IMR-90 (cell line): ENCODE results near the gene TPP2. TPM values are rescaled to one million over a fixed set of nuclear protein-coding genes. Genes with fewer than 3 reads are reported as not detected.

ENCODE experiments used
- ATAC-seq: fragments of 200-7000 bp; cut with Tn5 transposase; 2 replicates; pipeline ENCODE4 v1.9.1; 2020; ENCODE audit warnings: low read depth, mild to moderate bottlenecking, moderate library complexity
- BruUV-seq: library from RNA; stranded (reverse); fragments of 400-500 nt; replicated peaks from 2 replicates; lab custom pipeline; 2021; lab: Mats Ljungman, UMichigan
- CTCF ChIA-PET: fragments of 300-600 bp; formaldehyde crosslinking; extraction: SDS; loops from one replicate; lab custom pipeline; 2021; ENCODE audit warnings: antibody characterized with exemption; lab: Yijun Ruan, JAX
- POLR2A ChIA-PET: fragments of 300-600 bp; sonication (Branson Sonifier 250); formaldehyde crosslinking; loops from one replicate; lab custom pipeline; 2022; ENCODE audit warnings: antibody characterized with exemption; ENCODE audit not compliant: unreplicated experiment; lab: Charles Lee
- DNase-seq: peaks from one replicate; pipeline ENCODE4 v3.0.0; 2013
- H2AFZ ChIP-seq: replicated peaks from 2 replicates; pipeline ENCODE3; 2013; ENCODE audit warnings: low read length, mild to moderate bottlenecking; ENCODE audit not compliant: poor library complexity
- H2AK5ac ChIP-seq: 2 replicates; pipeline ENCODE4 v1.6.1; 2013; ENCODE audit warnings: low read depth, low read length, inconsistent platforms
- H2AK9ac ChIP-seq: replicated peaks from 2 replicates; pipeline ENCODE3; 2013; ENCODE audit warnings: mild to moderate bottlenecking, low read depth, low read length, moderate library complexity; ENCODE audit not compliant: poor library complexity
- H2BK120ac ChIP-seq: 2 replicates; pipeline ENCODE4 v1.6.1; 2013; ENCODE audit warnings: low read depth, low read length, inconsistent platforms
- H2BK15ac ChIP-seq: 3 replicates; pipeline ENCODE4 v1.6.1; 2013; ENCODE audit warnings: low read depth, low read length, inconsistent platforms
- H2BK20ac ChIP-seq: 2 replicates; pipeline ENCODE4 v1.6.1; 2013; ENCODE audit warnings: low read depth, mild to moderate bottlenecking, inconsistent platforms, low read length, moderate library complexity
- H2BK5ac ChIP-seq: 2 replicates; pipeline ENCODE4 v1.6.1; 2013; ENCODE audit warnings: mild to moderate bottlenecking, low read depth, low read length, inconsistent platforms; ENCODE audit not compliant: poor library complexity, severe bottlenecking
- H3K14ac ChIP-seq: replicated peaks from 2 replicates; pipeline ENCODE4 v1.6.1; 2013; ENCODE audit warnings: low read depth, low read length, inconsistent platforms
- H3K18ac ChIP-seq: 2 replicates; pipeline ENCODE4 v1.6.1; 2013; ENCODE audit warnings: low read depth, low read length, control low read depth
- H3K23ac ChIP-seq: 2 replicates; pipeline ENCODE4 v1.6.1; 2013; ENCODE audit warnings: low read depth, low read length, inconsistent platforms
- H3K27ac ChIP-seq: 2 replicates; pipeline ENCODE4 v1.5.1; 2013; ENCODE audit warnings: mild to moderate bottlenecking, control low read depth, low read length; ENCODE audit not compliant: insufficient read depth
- H3K27me3 ChIP-seq: 2 replicates; pipeline ENCODE4 v1.6.1; 2013; ENCODE audit warnings: low read length; ENCODE audit not compliant: control insufficient read depth, insufficient read depth
- H3K36me3 ChIP-seq: 2 replicates; pipeline ENCODE4 v1.6.1; 2013; ENCODE audit warnings: low read length, mixed read lengths; ENCODE audit not compliant: control insufficient read depth, insufficient read depth
- H3K4ac ChIP-seq: 2 replicates; pipeline ENCODE4 v1.6.1; 2013; ENCODE audit warnings: low read depth, low read length, inconsistent platforms
- H3K4me1 ChIP-seq: 2 replicates; pipeline ENCODE4 v1.6.1; 2013; ENCODE audit warnings: low read length, mixed read lengths; ENCODE audit not compliant: control insufficient read depth, insufficient read depth
- H3K4me2 ChIP-seq: 2 replicates; pipeline ENCODE4 v1.6.1; 2013; ENCODE audit warnings: low read depth, mild to moderate bottlenecking, control low read depth, low read length, moderate library complexity
- H3K4me3 ChIP-seq: 2 replicates; pipeline ENCODE4 v1.5.1; 2013; ENCODE audit warnings: low read depth, mild to moderate bottlenecking, control low read depth, low read length, moderate library complexity; ENCODE audit not compliant: insufficient read depth
- H3K56ac ChIP-seq: 2 replicates; pipeline ENCODE4 v1.6.1; 2013; ENCODE audit warnings: low read length, inconsistent platforms; ENCODE audit not compliant: insufficient read depth; ENCODE audit errors: extremely low read depth
- H3K79me1 ChIP-seq, 2 experiments: 2 replicates each; pipeline ENCODE4 v1.6.1; 2013; ENCODE audit warnings: low read length in 2 of 2, inconsistent platforms in 1 of 2, low read depth in 1 of 2
- H3K9ac ChIP-seq: 2 replicates; pipeline ENCODE4 v1.6.1; 2013; ENCODE audit warnings: low read depth, low read length, control low read depth
- H3K9me1 ChIP-seq: 2 replicates; pipeline ENCODE4 v1.6.1; 2013; ENCODE audit warnings: low read length, inconsistent platforms; ENCODE audit not compliant: insufficient read depth
- H3K9me3 ChIP-seq: 2 replicates; pipeline ENCODE4 v1.6.1; 2013; ENCODE audit warnings: low read length; ENCODE audit not compliant: control insufficient read depth, insufficient read depth
- H4K20me1 ChIP-seq: 2 replicates; pipeline ENCODE4 v1.6.1; 2013; ENCODE audit warnings: low read length, inconsistent platforms; ENCODE audit not compliant: insufficient read depth
- H4K5ac ChIP-seq: 2 replicates; pipeline ENCODE4 v1.6.1; 2013; ENCODE audit warnings: mild to moderate bottlenecking, low read depth, low read length, control low read depth
- H4K8ac ChIP-seq, 2 experiments: 2 replicates each; pipeline ENCODE4 v1.6.1; 2013; ENCODE audit warnings: low read depth in 2 of 2, low read length in 2 of 2, control low read depth in 1 of 2, inconsistent platforms in 1 of 2
- H4K91ac ChIP-seq: 2 replicates; pipeline ENCODE4 v1.6.1; 2013; ENCODE audit warnings: low read depth, low read length, inconsistent platforms; ENCODE audit not compliant: insufficient read depth
- BHLHE40 ChIP-seq: fragments of 150-350 bp; IDR thresholded peaks from 2 replicates; pipeline ENCODE4 v1.6.1; 2016; ENCODE audit warnings: mild to moderate bottlenecking, low read depth, low read length
- CEBPB ChIP-seq: IDR thresholded peaks from 2 replicates; pipeline ENCODE4 v1.6.1; 2012; ENCODE audit warnings: low read depth, low read length, improper control_type of control experiment
- MAFK ChIP-seq: IDR thresholded peaks from 2 replicates; pipeline ENCODE4 v1.6.1; 2012; ENCODE audit warnings: low read depth, low read length, improper control_type of control experiment
- MAZ ChIP-seq: IDR thresholded peaks from 2 replicates; pipeline ENCODE4 v1.6.1; 2012; ENCODE audit warnings: low read depth, mild to moderate bottlenecking, low read length, improper control_type of control experiment, moderate library complexity, borderline replicate concordance
- NFE2L2 ChIP-seq: fragments of 150-350 bp; IDR thresholded peaks from 2 replicates; pipeline ENCODE4 v1.6.1; 2016; ENCODE audit warnings: low read depth, mild to moderate bottlenecking, low read length
- POLR2A ChIP-seq: IDR thresholded peaks from 2 replicates; pipeline ENCODE4 v1.6.1; 2012; ENCODE audit warnings: mild to moderate bottlenecking, low read depth, low read length
- RAD21 ChIP-seq: IDR thresholded peaks from 2 replicates; pipeline ENCODE4 v1.6.1; 2012; ENCODE audit warnings: low read length, improper control_type of control experiment
- SMC3 ChIP-seq: fragments of 150-350 bp; IDR thresholded peaks from 2 replicates; pipeline ENCODE4 v1.6.1; 2016; ENCODE audit warnings: low read depth, mild to moderate bottlenecking, antibody characterized with exemption, low read length, moderate library complexity
- dilution Hi-C: fragments of 300-500 bp; cut with HindIII; formaldehyde crosslinking; loops from one replicate; pipeline ENCODE4 v1.14.3; 2018; ENCODE audit warnings: low sequenced_read_pairs; ENCODE audit not compliant: unreplicated experiment
- in situ Hi-C: fragments of 300-500 bp; cut with MboI; formaldehyde crosslinking; loops from 3 replicates; pipeline ENCODE4 v1.14.3; 2019; ENCODE audit warnings: low sequenced_read_pairs, inconsistent platforms, mixed read lengths
- intact Hi-C: fragments of 100-400 bp; cut with micrococcal nuclease; formaldehyde crosslinking; loops from 2 replicates; pipeline ENCODE4 v1.10.0; 2022
- polyA plus RNA-seq, 3 experiments: library from polyadenylated mRNA; depleted of rRNA; stranded (reverse); fragments of >200 nt; gene quantifications; 2 replicates each; pipeline ENCODE4 v1.2.3, GENCODE V29; 2012; ENCODE audit warnings: low replicate concordance in 1 of 3
- total RNA-seq: library from RNA; depleted of rRNA; stranded (reverse); fragments of >200 nt; gene quantifications from 2 replicates; pipeline ENCODE4 v1.2.3, GENCODE V29; 2012
- TF ChIP-seq, protein P1 (sequence below): fragments of 150-350 bp; IDR thresholded peaks from 2 replicates; pipeline ENCODE4 v1.6.1; 2016; ENCODE audit warnings: low read depth, mild to moderate bottlenecking, low read length, moderate library complexity, borderline replicate concordance
- TF ChIP-seq, protein P2 (sequence below): conservative IDR thresholded peaks from 2 replicates; pipeline ENCODE4 v1.5.1; 2012; ENCODE audit warnings: mild to moderate bottlenecking, low read depth, low read length, improper control_type of control experiment

Gene TPP2
- total and polyA plus RNA-seq, 2 of the 4 experiments (the other 2 are of a cell fraction) = 27.6 to 52.9 TPM

DNA sequence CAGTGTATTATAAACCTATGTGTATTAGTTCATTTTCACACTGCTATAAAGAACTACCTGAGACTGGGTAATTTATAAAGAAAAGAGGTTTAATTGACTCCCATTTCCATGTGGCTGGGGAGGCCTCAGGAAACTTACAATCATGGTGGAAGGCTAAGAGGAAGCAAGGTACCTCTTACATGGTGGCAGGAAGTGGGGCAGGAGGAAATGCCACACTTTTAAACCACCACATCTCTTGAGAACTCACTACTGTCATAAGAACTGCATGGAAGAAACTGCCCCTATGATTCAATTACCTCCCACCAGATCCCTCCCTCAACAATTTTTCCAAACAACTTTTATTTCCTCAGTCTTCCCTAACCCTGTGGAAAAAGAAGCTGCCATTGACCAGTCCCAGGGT lies 14.5 kb upstream of the TPP2 start:
- H3K79me1 ChIP-seq = no peaks in the 10 kb centered on the region
- H3K9ac ChIP-seq = no peak overlapping the region
- TF ChIP-seq, protein P1, sequence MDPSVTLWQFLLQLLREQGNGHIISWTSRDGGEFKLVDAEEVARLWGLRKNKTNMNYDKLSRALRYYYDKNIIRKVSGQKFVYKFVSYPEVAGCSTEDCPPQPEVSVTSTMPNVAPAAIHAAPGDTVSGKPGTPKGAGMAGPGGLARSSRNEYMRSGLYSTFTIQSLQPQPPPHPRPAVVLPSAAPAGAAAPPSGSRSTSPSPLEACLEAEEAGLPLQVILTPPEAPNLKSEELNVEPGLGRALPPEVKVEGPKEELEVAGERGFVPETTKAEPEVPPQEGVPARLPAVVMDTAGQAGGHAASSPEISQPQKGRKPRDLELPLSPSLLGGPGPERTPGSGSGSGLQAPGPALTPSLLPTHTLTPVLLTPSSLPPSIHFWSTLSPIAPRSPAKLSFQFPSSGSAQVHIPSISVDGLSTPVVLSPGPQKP = no peak
- no peak for TF ChIP-seq NFE2L2
- TF ChIP-seq MAZ = no peak
- no peak for TF ChIP-seq MAFK
- TF ChIP-seq RAD21 = no peak
- TF ChIP-seq, protein P2, sequence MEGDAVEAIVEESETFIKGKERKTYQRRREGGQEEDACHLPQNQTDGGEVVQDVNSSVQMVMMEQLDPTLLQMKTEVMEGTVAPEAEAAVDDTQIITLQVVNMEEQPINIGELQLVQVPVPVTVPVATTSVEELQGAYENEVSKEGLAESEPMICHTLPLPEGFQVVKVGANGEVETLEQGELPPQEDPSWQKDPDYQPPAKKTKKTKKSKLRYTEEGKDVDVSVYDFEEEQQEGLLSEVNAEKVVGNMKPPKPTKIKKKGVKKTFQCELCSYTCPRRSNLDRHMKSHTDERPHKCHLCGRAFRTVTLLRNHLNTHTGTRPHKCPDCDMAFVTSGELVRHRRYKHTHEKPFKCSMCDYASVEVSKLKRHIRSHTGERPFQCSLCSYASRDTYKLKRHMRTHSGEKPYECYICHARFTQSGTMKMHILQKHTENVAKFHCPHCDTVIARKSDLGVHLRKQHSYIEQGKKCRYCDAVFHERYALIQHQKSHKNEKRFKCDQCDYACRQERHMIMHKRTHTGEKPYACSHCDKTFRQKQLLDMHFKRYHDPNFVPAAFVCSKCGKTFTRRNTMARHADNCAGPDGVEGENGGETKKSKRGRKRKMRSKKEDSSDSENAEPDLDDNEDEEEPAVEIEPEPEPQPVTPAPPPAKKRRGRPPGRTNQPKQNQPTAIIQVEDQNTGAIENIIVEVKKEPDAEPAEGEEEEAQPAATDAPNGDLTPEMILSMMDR = no peak
- no peak for TF ChIP-seq SMC3
- TF ChIP-seq BHLHE40 = no peak
- no peak for TF ChIP-seq CEBPB
- no peak for TF ChIP-seq POLR2A
- no peaks in the 10 kb centered on the region for H4K20me1 ChIP-seq
- no peak overlapping the region for H3K18ac ChIP-seq
- no peak for DNase-seq
- dilution Hi-C loops (no loop called here), in situ Hi-C loops (no loop called here), intact Hi-C loops (no loop called here)
- no peak overlapping the region for H2BK20ac ChIP-seq
- no peak overlapping the region for H3K56ac ChIP-seq
- H4K8ac ChIP-seq = no peak overlapping the region
- H2BK120ac ChIP-seq = no peak overlapping the region
- BruUV-seq = no TSS peak
- no peak overlapping the region for H3K14ac ChIP-seq
- H3K23ac ChIP-seq = no peak overlapping the region
- CTCF ChIA-PET = interaction anchor here (0.7 kb wide), 1 partner anchor 47 kb away, joined by 3 read pairs; no protein-coding TSS in a partner anchor
- H3K4ac ChIP-seq = no peak overlapping the region
- POLR2A ChIA-PET = no interaction called here
- no peak overlapping the region for H2AK9ac ChIP-seq
- no peaks in the 10 kb centered on the region for H3K36me3 ChIP-seq
- no peaks in the 10 kb centered on the region for H3K4me1 ChIP-seq
- no peak overlapping the region for H3K27ac ChIP-seq
- H3K9me1 ChIP-seq = no peaks in the 10 kb centered on the region
- no peak overlapping the region for H4K91ac ChIP-seq
- no peak overlapping the region for H3K4me3 ChIP-seq
- no peaks in the 10 kb centered on the region for H3K9me3 ChIP-seq
- no peak overlapping the region for H4K5ac ChIP-seq
- H3K4me2 ChIP-seq = no peak overlapping the region
- no peak for ATAC-seq
- H2AFZ ChIP-seq = no peak overlapping the region
- no peak overlapping the region for H2BK5ac ChIP-seq
- no peak overlapping the region for H2BK15ac ChIP-seq
- peaks cover 22% of the 10 kb centered on the region for H3K27me3 ChIP-seq
- H2AK5ac ChIP-seq = no peak overlapping the region
